CD4-positive, alpha-beta T cell treated with Interleukin-4 for 4 hours (primary cell): ENCODE results near the gene SIRT4.
A peak's percentile ranks its signal among the peaks of the same experiment; 100 is the strongest.
"Not testable (repeated sequence)": the region's sequence is repeated elsewhere in the genome, so short reads cannot be mapped to it uniquely, and the experiment has no call there.

ENCODE experiments used
- DNase-seq: peaks from one replicate; pipeline ENCODE4 v3.0.0-alpha.2; 2020

Gene SIRT4

DNA sequence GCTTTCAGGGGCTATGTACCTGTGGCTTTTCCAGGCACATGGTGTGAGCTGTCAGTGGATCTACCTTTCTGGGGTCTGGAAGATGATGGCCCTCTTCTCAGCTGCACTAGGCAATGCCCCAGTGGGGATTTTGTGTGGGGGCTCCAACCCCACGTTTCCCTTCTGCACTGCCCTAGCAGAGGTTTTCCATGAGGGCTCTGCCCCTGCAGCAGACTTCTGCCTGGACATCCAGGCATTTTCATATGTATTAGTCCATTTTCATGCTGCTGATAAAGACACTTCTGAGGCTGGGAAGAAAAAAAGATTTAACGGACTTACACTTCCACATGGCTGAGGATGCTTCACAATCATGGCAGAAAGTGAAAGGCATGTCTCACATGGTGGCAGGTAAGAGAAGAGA lies 34.3 kb downstream of the SIRT4 start:
- not testable (repeated sequence) for DNase-seq

- no peak for DNase-seq
Measured at GRCh38 chr12:120337730-120338129, 35.6 kb downstream of the SIRT4 start.

GRCh38 chr12:120339256-120339655 lies 37.1 kb downstream of the SIRT4 start:
- DNase-seq = no peak

- no peak for DNase-seq
Measured at GRCh38 chr12:120342175-120343038, 40.3 kb downstream of the SIRT4 start.

DNA sequence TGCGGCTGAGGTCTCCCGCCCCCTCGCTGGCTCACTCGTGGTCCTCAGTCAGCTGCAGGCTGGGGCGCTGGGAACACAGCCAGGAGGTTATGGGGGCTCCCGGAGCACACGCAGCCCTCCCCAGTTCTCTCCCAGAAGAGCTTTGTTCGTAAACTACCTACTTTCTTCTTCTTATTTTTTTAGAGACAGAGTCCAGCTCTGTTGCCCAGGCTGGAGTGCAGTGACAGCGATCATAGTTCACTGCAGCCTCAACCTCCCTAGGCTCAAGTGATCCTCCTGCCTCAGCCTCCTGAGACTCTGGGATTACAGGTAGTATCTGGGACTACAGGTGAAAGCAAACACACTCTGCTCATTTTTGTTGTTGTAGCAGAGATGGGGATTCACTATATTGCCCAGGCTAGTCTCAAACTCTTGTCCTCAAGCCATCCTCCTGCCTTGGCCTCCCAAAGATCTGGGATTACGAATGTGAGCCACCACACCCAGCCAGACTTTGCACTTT lies 41.0 kb downstream of the SIRT4 start:
- DNase-seq = no peak

- no peak for DNase-seq
Measured at GRCh38 chr12:120343692-120344091, 41.6 kb downstream of the SIRT4 start.

DNA sequence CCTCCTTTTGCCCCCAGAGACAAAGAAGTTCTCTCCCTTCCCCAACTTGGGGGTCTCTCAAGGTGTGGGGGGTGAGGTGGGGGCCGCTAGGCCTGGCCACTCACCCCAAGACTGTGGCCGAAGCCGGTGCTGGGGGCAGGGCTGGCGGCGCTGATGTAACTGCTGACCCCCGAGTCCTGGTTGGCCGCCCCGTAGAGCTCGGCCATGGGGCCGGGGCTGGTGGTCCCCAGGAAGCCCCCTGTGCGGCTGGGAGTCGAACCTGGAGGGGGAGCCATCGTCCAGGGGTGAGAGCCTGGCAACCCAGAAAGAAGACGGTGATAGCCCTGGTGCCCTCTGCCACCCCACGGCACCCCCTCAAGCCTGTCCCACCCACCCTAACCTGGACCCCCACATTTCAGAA lies 43.9 kb downstream of the SIRT4 start:
- no peak for DNase-seq

DNA sequence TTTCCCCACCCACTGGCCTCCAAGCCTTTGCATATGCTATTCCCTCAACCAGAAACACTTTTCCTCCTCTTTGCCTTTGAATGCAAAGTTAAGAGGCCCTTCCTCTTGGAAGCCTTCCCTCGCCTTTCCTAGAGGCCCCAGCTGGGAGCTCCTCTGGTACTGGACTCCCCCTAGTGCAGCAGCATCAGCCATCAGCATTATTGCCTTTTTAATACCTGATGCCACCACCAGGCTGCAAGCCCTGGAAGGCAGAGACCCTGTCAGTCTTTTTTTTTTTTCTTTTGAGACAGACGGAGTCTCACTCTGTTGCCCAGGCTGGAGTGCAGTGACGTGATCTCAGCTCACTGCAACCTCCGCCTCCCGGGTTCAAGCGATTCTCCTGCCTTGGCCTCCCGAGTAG lies 44.6 kb downstream of the SIRT4 start:
- no peak for DNase-seq

GRCh38 chr12:120347766-120348165 lies 45.6 kb downstream of the SIRT4 start:
- DNase-seq = no peak

- DNase-seq = no peak
Measured at GRCh38 chr12:120350576-120351350, 48.6 kb downstream of the SIRT4 start.

DNA sequence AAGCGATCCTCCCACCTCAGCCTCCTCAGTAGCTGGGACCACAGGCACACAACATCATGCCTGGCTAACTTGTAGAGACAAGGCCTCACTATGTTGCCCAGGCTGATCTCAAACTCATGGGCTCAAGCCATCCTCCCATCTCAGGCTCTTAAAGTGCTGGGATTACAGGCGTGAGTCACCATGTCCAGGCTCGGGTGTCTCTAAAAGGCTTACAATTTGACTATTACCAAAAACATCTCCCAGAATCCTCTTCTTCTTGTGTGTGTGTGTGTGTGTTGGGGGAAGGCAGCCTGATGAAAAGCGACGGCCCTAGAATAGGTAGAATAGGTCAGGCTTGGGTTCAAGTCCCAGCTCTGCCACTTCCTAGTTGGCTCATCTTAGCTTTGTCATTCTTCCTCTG lies 50.0 kb downstream of the SIRT4 start:
- DNase-seq = no peak

DNA sequence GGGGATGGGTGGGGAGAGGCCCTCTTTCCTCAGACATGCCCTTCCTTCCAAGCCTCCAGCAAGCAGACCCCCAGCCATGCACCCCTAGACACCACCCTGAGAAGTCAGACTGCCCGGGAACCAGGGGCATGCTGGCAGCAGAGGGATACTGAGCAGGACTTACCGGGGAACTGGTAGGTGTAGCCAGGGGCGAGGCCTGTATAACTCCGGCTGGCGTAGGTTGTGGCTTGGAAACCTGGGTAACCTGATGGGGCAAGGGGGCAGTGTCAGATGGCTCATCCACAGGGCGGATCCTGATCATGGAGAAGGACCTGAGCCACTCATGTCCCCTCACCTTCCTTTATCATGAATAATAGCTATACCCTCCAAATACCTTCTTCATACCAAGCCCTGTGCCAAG lies 51.0 kb downstream of the SIRT4 start:
- no peak for DNase-seq

GRCh38 chr12:120353556-120354317 lies 51.6 kb downstream of the SIRT4 start:
- DNase-seq = no peak

DNA sequence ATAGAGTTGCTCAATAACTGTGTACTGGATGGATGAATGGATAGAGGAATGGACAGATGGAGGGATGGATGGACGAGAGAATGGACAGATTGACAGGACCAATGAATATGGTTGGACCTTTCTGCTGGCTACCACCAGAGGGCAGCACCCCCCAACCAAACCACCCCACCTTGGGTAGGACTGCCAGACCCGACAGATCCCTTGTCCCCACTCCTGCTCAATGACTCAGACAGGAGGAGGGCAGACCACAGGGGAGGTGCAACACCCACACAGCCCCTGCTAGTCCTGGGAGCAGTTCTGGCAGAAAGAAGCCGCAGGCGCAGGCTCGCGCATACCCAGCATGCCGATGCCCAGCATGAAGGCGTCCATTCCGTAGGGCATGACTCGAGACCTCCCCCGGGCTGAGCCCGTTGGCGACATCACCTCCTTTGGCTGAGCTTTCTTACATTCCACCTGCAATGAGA lies 54.5 kb downstream of the SIRT4 start:
- peak; percentile 70 for DNase-seq

- DNase-seq = no peak
Measured at GRCh38 chr12:120357104-120357503, 55.0 kb downstream of the SIRT4 start.

GRCh38 chr12:120358412-120359100 lies 56.4 kb downstream of the SIRT4 start:
- no peak for DNase-seq

DNA sequence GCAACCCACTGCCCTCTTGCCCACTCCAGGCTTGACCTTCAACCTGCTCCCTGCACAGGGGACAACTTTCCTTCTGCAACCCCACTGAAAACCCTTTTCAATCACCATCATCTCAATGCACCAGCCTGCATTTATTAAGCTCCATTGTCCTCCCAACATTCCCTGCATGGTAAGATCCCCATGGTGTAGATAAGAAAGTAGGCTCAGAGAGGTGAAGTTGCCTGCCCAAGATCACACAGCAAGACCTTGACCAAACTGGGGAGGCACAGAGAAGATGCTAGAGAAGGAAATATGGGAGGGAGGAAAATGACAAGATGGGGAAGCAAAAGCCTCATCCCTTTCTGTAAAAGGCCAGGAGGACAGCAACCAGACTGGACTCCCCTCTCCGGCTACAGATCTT lies 57.0 kb downstream of the SIRT4 start:
- no peak for DNase-seq

GRCh38 chr12:120361506-120362208 lies 59.5 kb downstream of the SIRT4 start:
- DNase-seq = no peak
